GM12878 (cell line): Measurements from ENCODE around the gene PNPLA5. TPM values are rescaled to one million over a fixed set of nuclear protein-coding genes. Genes with fewer than 3 reads are reported as not detected.

Source experiments
- ATAC-seq: fragments of 200-7000 bp; cut with Tn5 transposase; 3 replicates; pipeline ENCODE4 v1.9.1; 2020; ENCODE audit warnings: mild to moderate bottlenecking, moderate library complexity
- BruUV-seq: library from RNA; stranded (reverse); fragments of 400-500 nt; replicated peaks from 2 replicates; lab custom pipeline; 2021; lab: Mats Ljungman, UMichigan
- CTCF ChIA-PET: fragments of 300-600 bp; sonication (Branson Sonifier 250); formaldehyde crosslinking; extraction: SDS; loops from one replicate; lab custom pipeline; 2021; ENCODE audit warnings: inconsistent platforms; lab: Yijun Ruan, JAX
- POLR2A ChIA-PET: fragments of 350-600 bp; formaldehyde crosslinking; extraction: SDS; loops from one replicate; lab custom pipeline; 2021; ENCODE audit warnings: inconsistent platforms; lab: Charles Lee
- RAD21 ChIA-PET: fragments of 300-600 bp; sonication (Branson Sonifier 250); formaldehyde crosslinking; loops from one replicate; lab custom pipeline; 2023; ENCODE audit warnings: antibody characterized with exemption; ENCODE audit not compliant: unreplicated experiment; lab: Charles Lee
- SMC1A ChIA-PET: fragments of 300-600 bp; sonication (Branson Sonifier 250); formaldehyde crosslinking; loops from one replicate; lab custom pipeline; 2023; ENCODE audit not compliant: unreplicated experiment, uncharacterized antibody; lab: Charles Lee
- DNase-seq: peaks from one replicate; pipeline ENCODE4 v3.0.0-alpha.2; 2011; ENCODE audit warnings: low read depth, low spot score
- FAIRE-seq: peaks from 3 replicates; lab custom pipeline; 2011; peaks lifted over from hg19 to GRCh38; lab: Jason Lieb, UNC
- H2AFZ ChIP-seq: 2 replicates; pipeline ENCODE4 v1.6.0; 2011; ENCODE audit warnings: low read depth, low read length, control low read depth; ENCODE audit not compliant: control insufficient read depth
- H3K27ac ChIP-seq: 2 replicates; pipeline ENCODE4 v1.5.1; 2011; ENCODE audit warnings: control low read depth; ENCODE audit not compliant: control insufficient read depth, insufficient read depth
- H3K27me3 ChIP-seq, 2 experiments: replicated peaks in 1 of 2; 2 replicates each; pipeline versions ENCODE4 v1.6.0 to v1.6.1; 2011; ENCODE audit warnings: low read length in 1 of 2; ENCODE audit not compliant: control insufficient read depth in 2 of 2, insufficient read depth in 2 of 2
- H3K36me3 ChIP-seq, 2 experiments: 2 replicates each; pipeline ENCODE4 v1.5.1; 2011; ENCODE audit warnings: low read length in 1 of 2; ENCODE audit not compliant: control insufficient read depth in 2 of 2, insufficient read depth in 2 of 2
- H3K4me1 ChIP-seq: 2 replicates; pipeline ENCODE4 v1.6.1; 2011; ENCODE audit warnings: mild to moderate bottlenecking, low read length, moderate library complexity, mixed read lengths; ENCODE audit not compliant: control insufficient read depth, insufficient read depth
- H3K4me2 ChIP-seq: 2 replicates; pipeline ENCODE4 v1.6.0; 2011; ENCODE audit warnings: control low read depth; ENCODE audit not compliant: control insufficient read depth, insufficient read depth
- H3K4me3 ChIP-seq: fragments of 200-600 bp; sonication (generic); 2 replicates; pipeline ENCODE4 v1.5.1; 2016
- H3K79me2 ChIP-seq: 2 replicates; pipeline ENCODE4 v1.6.0; 2011; ENCODE audit warnings: low read length; ENCODE audit not compliant: control insufficient read depth, insufficient read depth
- H3K9ac ChIP-seq: 2 replicates; pipeline ENCODE4 v1.8.0; 2011; ENCODE audit warnings: low read length, control low read depth, mixed read lengths; ENCODE audit not compliant: control insufficient read depth, insufficient read depth
- H3K9me3 ChIP-seq: replicated peaks from 3 replicates; pipeline ENCODE4 v1.5.1; 2011; ENCODE audit warnings: mild to moderate bottlenecking, low read length; ENCODE audit not compliant: control insufficient read depth, insufficient read depth
- H4K20me1 ChIP-seq: 2 replicates; pipeline ENCODE4 v1.6.0; 2011; ENCODE audit not compliant: control insufficient read depth, insufficient read depth
- ATF7 ChIP-seq: fragments of 450-650 bp; IDR thresholded peaks from 2 replicates; pipeline ENCODE4 v1.6.1; 2016; ENCODE audit warnings: low read depth, mild to moderate bottlenecking
- EED ChIP-seq: sonication (generic); IDR thresholded peaks from 2 replicates; pipeline ENCODE4 v1.6.1; 2016; ENCODE audit warnings: antibody characterized with exemption, low read depth
- NFYA ChIP-seq: IDR thresholded peaks from 2 replicates; pipeline ENCODE4 v1.6.1; 2011; ENCODE audit warnings: low read depth, mild to moderate bottlenecking, low read length, improper control_type of control experiment, borderline replicate concordance
- POLR2AphosphoS5 ChIP-seq: IDR thresholded peaks from 2 replicates; pipeline ENCODE4 v1.6.1; 2011; ENCODE audit warnings: mild to moderate bottlenecking, low read length, inconsistent platforms
- RUNX3 ChIP-seq: IDR thresholded peaks from 2 replicates; pipeline ENCODE4 v1.6.1; 2012; ENCODE audit warnings: low read length, inconsistent platforms
- SMAD1 ChIP-seq: fragments of 450-650 bp; IDR thresholded peaks from 2 replicates; pipeline ENCODE4 v1.6.1; 2018; ENCODE audit warnings: mild to moderate bottlenecking, low read depth; ENCODE audit not compliant: partially characterized antibody
- SPI1 ChIP-seq: IDR thresholded peaks from 2 replicates; pipeline ENCODE4 v1.6.1; 2011; ENCODE audit warnings: low read depth, mild to moderate bottlenecking, low read length, moderate library complexity, borderline replicate concordance; ENCODE audit not compliant: insufficient read depth
- WGBS: methylation state at CpG from one replicate; pipeline ENCODE4 v1.1.6; 2016; ENCODE audit warnings: low lambda C conversion rate; ENCODE audit not compliant: insufficient replicate concordance, insufficient coverage; ENCODE audit errors: missing lambda C conversion rate; 5-methylcytosine and 5-hydroxymethylcytosine counted together
- in situ Hi-C: fragments of 300-500 bp; cut with MboI; formaldehyde crosslinking; loops from 9 replicates; pipeline ENCODE4 v1.14.3; 2018; ENCODE audit warnings: mixed read lengths
- intact Hi-C: fragments of 100-400 bp; cut with micrococcal nuclease; formaldehyde crosslinking; loops from one replicate; pipeline ENCODE4 v1.14.2; 2022; ENCODE audit not compliant: unreplicated experiment
- polyA plus RNA-seq, 11 experiments: library from polyadenylated mRNA; depleted of rRNA in 4 of 11; unstranded in 6 of 11; stranded (reverse) in 5 of 11; fragments of >200 nt; fragmentation: Nextera tagmentation in 4 of 11; fragmentation: Illumina TruSeq in 1 of 11; extraction: Ambion mirVana in 4 of 11; extraction: Trizol in 1 of 11; gene quantifications; 1 replicate in 1 of 11; 2 replicates in 10 of 11; pipeline versions ENCODE4 v1.2.1 to v1.2.3, GENCODE V29; 2011 to 2016; ENCODE audit warnings: inconsistent platforms in 2 of 11, missing spikeins in 2 of 11, low read depth in 1 of 11
- total RNA-seq, 4 experiments: library from RNA; depleted of rRNA in 3 of 4; stranded (reverse); fragments of >200 nt in 3 of 4; fragmentation: Illumina TruSeq in 1 of 4; extraction: Trizol in 1 of 4; gene quantifications; 2 replicates each; pipeline versions ENCODE4 v1.2.1 to v1.2.3, GENCODE V29; 2013 to 2021
- TF ChIP-seq, protein P1 (sequence below): IDR thresholded peaks from 2 replicates; pipeline ENCODE4 v1.6.1; 2012; ENCODE audit warnings: low read depth, low read length, improper control_type of control experiment
- TF ChIP-seq, protein P2 (sequence below): fragments of 450-650 bp; IDR thresholded peaks from 2 replicates; pipeline ENCODE4 v1.6.1; 2016; ENCODE audit warnings: mild to moderate bottlenecking
- TF ChIP-seq, protein P3 (sequence below): fragments of 450-650 bp; IDR thresholded peaks from 2 replicates; pipeline ENCODE4 v1.6.1; 2016; ENCODE audit warnings: mild to moderate bottlenecking, moderate library complexity, borderline replicate concordance
- TF ChIP-seq, protein P4 (sequence below): fragments of 450-650 bp; formaldehyde crosslinking; IDR thresholded peaks from 2 replicates; pipeline ENCODE4 v1.5.0; 2022; ENCODE audit warnings: mild to moderate bottlenecking, missing genetic modification characterization

PNPLA5 gene
- total and polyA plus RNA-seq, 10 of the 15 experiments (the other 5 are each of a cell fraction or from before 2014, with no cell fraction given), result not detected

DNA sequence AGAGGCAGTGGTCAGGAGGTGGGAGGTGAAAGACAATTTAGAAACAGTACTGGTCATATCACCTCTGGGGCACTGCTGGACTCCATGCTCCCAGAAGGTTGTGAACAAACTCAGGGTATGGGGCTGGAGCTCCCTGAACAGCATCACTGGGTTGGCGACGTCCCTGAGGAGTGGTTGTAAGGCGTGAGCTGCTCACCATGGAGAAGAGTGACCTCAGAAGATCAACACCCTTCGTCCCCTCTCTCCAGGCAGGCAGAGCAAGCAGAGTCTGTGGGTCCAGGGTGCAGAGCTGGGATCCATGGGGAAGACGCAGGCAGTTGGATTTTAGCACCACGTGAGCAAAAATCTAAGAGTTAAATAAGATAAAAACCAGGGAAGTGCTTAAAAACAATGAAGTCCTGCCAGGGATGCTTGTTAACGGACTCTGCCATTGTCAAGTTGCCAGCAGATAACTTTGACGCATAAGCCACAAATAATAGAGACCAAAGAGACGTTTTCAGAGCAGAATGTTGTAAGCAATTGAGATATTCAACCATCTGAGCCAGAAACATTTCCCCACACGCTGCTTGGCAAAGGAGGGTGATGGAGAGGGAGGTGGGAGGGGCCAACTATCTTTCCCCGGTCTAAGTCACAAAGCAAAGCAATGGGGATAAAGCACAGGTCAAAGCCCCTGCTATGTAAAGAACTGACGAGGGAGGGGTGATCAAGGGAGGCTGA is 13.6 kb downstream of the PNPLA5 start:
- intact Hi-C loops, result no loop called here
- no peak overlapping the region for H3K27ac ChIP-seq
- no peak overlapping the region for H3K4me2 ChIP-seq
- no peak overlapping the region for H3K9ac ChIP-seq
- DNase-seq, result no peak
- no peaks in the 10 kb centered on the region for H3K4me1 ChIP-seq
- H3K27me3 ChIP-seq, result peaks cover 2 to 3% of the 10 kb centered on the region in 2 experiments; a peak in 1 of 4 replicates
- no peak for FAIRE-seq
- TF ChIP-seq, protein P1, sequence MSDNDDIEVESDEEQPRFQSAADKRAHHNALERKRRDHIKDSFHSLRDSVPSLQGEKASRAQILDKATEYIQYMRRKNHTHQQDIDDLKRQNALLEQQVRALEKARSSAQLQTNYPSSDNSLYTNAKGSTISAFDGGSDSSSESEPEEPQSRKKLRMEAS, result no peak
- TF ChIP-seq SMAD1, result no peak
- TF ChIP-seq ATF7, result no peak
- TF ChIP-seq EED, result no peak
- TF ChIP-seq RUNX3, result no peak
- TF ChIP-seq NFYA, result no peak
- TF ChIP-seq SPI1, result no peak
- TF ChIP-seq, protein P2, sequence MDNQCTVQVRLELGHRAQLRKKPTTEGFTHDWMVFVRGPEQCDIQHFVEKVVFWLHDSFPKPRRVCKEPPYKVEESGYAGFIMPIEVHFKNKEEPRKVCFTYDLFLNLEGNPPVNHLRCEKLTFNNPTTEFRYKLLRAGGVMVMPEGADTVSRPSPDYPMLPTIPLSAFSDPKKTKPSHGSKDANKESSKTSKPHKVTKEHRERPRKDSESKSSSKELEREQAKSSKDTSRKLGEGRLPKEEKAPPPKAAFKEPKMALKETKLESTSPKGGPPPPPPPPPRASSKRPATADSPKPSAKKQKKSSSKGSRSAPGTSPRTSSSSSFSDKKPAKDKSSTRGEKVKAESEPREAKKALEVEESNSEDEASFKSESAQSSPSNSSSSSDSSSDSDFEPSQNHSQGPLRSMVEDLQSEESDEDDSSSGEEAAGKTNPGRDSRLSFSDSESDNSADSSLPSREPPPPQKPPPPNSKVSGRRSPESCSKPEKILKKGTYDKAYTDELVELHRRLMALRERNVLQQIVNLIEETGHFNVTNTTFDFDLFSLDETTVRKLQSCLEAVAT, result no peak
- TF ChIP-seq, protein P3, sequence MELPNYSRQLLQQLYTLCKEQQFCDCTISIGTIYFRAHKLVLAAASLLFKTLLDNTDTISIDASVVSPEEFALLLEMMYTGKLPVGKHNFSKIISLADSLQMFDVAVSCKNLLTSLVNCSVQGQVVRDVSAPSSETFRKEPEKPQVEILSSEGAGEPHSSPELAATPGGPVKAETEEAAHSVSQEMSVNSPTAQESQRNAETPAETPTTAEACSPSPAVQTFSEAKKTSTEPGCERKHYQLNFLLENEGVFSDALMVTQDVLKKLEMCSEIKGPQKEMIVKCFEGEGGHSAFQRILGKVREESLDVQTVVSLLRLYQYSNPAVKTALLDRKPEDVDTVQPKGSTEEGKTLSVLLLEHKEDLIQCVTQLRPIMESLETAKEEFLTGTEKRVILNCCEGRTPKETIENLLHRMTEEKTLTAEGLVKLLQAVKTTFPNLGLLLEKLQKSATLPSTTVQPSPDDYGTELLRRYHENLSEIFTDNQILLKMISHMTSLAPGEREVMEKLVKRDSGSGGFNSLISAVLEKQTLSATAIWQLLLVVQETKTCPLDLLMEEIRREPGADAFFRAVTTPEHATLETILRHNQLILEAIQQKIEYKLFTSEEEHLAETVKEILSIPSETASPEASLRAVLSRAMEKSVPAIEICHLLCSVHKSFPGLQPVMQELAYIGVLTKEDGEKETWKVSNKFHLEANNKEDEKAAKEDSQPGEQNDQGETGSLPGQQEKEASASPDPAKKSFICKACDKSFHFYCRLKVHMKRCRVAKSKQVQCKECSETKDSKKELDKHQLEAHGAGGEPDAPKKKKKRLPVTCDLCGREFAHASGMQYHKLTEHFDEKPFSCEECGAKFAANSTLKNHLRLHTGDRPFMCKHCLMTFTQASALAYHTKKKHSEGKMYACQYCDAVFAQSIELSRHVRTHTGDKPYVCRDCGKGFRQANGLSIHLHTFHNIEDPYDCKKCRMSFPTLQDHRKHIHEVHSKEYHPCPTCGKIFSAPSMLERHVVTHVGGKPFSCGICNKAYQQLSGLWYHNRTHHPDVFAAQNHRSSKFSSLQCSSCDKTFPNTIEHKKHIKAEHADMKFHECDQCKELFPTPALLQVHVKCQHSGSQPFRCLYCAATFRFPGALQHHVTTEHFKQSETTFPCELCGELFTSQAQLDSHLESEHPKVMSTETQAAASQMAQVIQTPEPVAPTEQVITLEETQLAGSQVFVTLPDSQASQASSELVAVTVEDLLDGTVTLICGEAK, result no peak
- TF ChIP-seq, protein P4, sequence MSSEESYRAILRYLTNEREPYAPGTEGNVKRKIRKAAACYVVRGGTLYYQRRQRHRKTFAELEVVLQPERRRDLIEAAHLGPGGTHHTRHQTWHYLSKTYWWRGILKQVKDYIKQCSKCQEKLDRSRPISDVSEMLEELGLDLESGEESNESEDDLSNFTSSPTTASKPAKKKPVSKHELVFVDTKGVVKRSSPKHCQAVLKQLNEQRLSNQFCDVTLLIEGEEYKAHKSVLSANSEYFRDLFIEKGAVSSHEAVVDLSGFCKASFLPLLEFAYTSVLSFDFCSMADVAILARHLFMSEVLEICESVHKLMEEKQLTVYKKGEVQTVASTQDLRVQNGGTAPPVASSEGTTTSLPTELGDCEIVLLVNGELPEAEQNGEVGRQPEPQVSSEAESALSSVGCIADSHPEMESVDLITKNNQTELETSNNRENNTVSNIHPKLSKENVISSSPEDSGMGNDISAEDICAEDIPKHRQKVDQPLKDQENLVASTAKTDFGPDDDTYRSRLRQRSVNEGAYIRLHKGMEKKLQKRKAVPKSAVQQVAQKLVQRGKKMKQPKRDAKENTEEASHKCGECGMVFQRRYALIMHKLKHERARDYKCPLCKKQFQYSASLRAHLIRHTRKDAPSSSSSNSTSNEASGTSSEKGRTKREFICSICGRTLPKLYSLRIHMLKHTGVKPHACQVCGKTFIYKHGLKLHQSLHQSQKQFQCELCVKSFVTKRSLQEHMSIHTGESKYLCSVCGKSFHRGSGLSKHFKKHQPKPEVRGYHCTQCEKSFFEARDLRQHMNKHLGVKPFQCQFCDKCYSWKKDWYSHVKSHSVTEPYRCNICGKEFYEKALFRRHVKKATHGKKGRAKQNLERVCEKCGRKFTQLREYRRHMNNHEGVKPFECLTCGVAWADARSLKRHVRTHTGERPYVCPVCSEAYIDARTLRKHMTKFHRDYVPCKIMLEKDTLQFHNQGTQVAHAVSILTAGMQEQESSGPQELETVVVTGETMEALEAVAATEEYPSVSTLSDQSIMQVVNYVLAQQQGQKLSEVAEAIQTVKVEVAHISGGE, result no peak
- no peak for TF ChIP-seq POLR2AphosphoS5
- no peak overlapping the region for H3K4me3 ChIP-seq
- 6% methylated on average over 12 of the region's 12 CpGs for WGBS
- POLR2A ChIA-PET, result no interaction called here
- in situ Hi-C loops, result no loop called here
- no peak overlapping the region for H2AFZ ChIP-seq
- H3K9me3 ChIP-seq, result no peaks in the 10 kb centered on the region
- ATAC-seq, result no peak
- SMC1A ChIA-PET, result no interaction called here
- RAD21 ChIA-PET, result no interaction called here
- CTCF ChIA-PET, result no interaction called here
- no TSS peak for BruUV-seq
- H3K36me3 ChIP-seq, result no peaks in the 10 kb centered on the region
- H4K20me1 ChIP-seq, result no peaks in the 10 kb centered on the region
- H3K79me2 ChIP-seq, result no peaks in the 10 kb centered on the region
